GM12878 (cell line): ENCODE measurements around the gene TSHZ1. TPM values are rescaled to one million over a fixed set of nuclear protein-coding genes. Genes with fewer than 3 reads are reported as not detected.

Experiments used
- ATAC-seq: fragments of 200-7000 bp; cut with Tn5 transposase; 3 replicates; pipeline ENCODE4 v1.9.1; 2020; ENCODE audit warnings: mild to moderate bottlenecking, moderate library complexity
- BruUV-seq: library from RNA; stranded (reverse); fragments of 400-500 nt; replicated peaks from 2 replicates; lab custom pipeline; 2021; lab: Mats Ljungman, UMichigan
- CTCF ChIA-PET: fragments of 300-600 bp; sonication (Branson Sonifier 250); formaldehyde crosslinking; extraction: SDS; loops from one replicate; lab custom pipeline; 2021; ENCODE audit warnings: inconsistent platforms; lab: Yijun Ruan, JAX
- POLR2A ChIA-PET: fragments of 350-600 bp; formaldehyde crosslinking; extraction: SDS; loops from one replicate; lab custom pipeline; 2021; ENCODE audit warnings: inconsistent platforms; lab: Charles Lee
- RAD21 ChIA-PET: fragments of 300-600 bp; sonication (Branson Sonifier 250); formaldehyde crosslinking; loops from one replicate; lab custom pipeline; 2023; ENCODE audit warnings: antibody characterized with exemption; ENCODE audit not compliant: unreplicated experiment; lab: Charles Lee
- SMC1A ChIA-PET: fragments of 300-600 bp; sonication (Branson Sonifier 250); formaldehyde crosslinking; loops from one replicate; lab custom pipeline; 2023; ENCODE audit not compliant: unreplicated experiment, uncharacterized antibody; lab: Charles Lee
- DNase-seq: peaks from one replicate; pipeline ENCODE4 v3.0.0-alpha.2; 2011; ENCODE audit warnings: low read depth, low spot score
- FAIRE-seq: peaks from 3 replicates; lab custom pipeline; 2011; peaks lifted over from hg19 to GRCh38; lab: Jason Lieb, UNC
- H2AFZ ChIP-seq: 2 replicates; pipeline ENCODE4 v1.6.0; 2011; ENCODE audit warnings: low read depth, low read length, control low read depth; ENCODE audit not compliant: control insufficient read depth
- H3K27ac ChIP-seq: 2 replicates; pipeline ENCODE4 v1.5.1; 2011; ENCODE audit warnings: control low read depth; ENCODE audit not compliant: control insufficient read depth, insufficient read depth
- H3K27me3 ChIP-seq, 2 experiments: replicated peaks in 1 of 2; 2 replicates each; pipeline versions ENCODE4 v1.6.0 to v1.6.1; 2011; ENCODE audit warnings: low read length in 1 of 2; ENCODE audit not compliant: control insufficient read depth in 2 of 2, insufficient read depth in 2 of 2
- H3K36me3 ChIP-seq, 2 experiments: 2 replicates each; pipeline ENCODE4 v1.5.1; 2011; ENCODE audit warnings: low read length in 1 of 2; ENCODE audit not compliant: control insufficient read depth in 2 of 2, insufficient read depth in 2 of 2
- H3K4me1 ChIP-seq: 2 replicates; pipeline ENCODE4 v1.6.1; 2011; ENCODE audit warnings: mild to moderate bottlenecking, low read length, moderate library complexity, mixed read lengths; ENCODE audit not compliant: control insufficient read depth, insufficient read depth
- H3K4me2 ChIP-seq: 2 replicates; pipeline ENCODE4 v1.6.0; 2011; ENCODE audit warnings: control low read depth; ENCODE audit not compliant: control insufficient read depth, insufficient read depth
- H3K4me3 ChIP-seq: fragments of 200-600 bp; sonication (generic); 2 replicates; pipeline ENCODE4 v1.5.1; 2016
- H3K79me2 ChIP-seq: 2 replicates; pipeline ENCODE4 v1.6.0; 2011; ENCODE audit warnings: low read length; ENCODE audit not compliant: control insufficient read depth, insufficient read depth
- H3K9ac ChIP-seq: 2 replicates; pipeline ENCODE4 v1.8.0; 2011; ENCODE audit warnings: low read length, control low read depth, mixed read lengths; ENCODE audit not compliant: control insufficient read depth, insufficient read depth
- H3K9me3 ChIP-seq: replicated peaks from 3 replicates; pipeline ENCODE4 v1.5.1; 2011; ENCODE audit warnings: mild to moderate bottlenecking, low read length; ENCODE audit not compliant: control insufficient read depth, insufficient read depth
- H4K20me1 ChIP-seq: 2 replicates; pipeline ENCODE4 v1.6.0; 2011; ENCODE audit not compliant: control insufficient read depth, insufficient read depth
- ATF2 ChIP-seq: IDR thresholded peaks from 2 replicates; pipeline ENCODE4 v1.6.1; 2012; ENCODE audit warnings: low read length, inconsistent platforms
- ATF7 ChIP-seq: fragments of 450-650 bp; IDR thresholded peaks from 2 replicates; pipeline ENCODE4 v1.6.1; 2016; ENCODE audit warnings: low read depth, mild to moderate bottlenecking
- E2F8 ChIP-seq: fragments of 450-650 bp; IDR thresholded peaks from 2 replicates; pipeline ENCODE4 v1.6.1; 2018; ENCODE audit warnings: mild to moderate bottlenecking, low read depth, moderate library complexity; ENCODE audit not compliant: partially characterized antibody
- EED ChIP-seq: sonication (generic); IDR thresholded peaks from 2 replicates; pipeline ENCODE4 v1.6.1; 2016; ENCODE audit warnings: antibody characterized with exemption, low read depth
- ETV6 ChIP-seq, 2 experiments: fragments of 450-650 bp in 1 of 2; IDR thresholded peaks in 1 of 2; conservative IDR thresholded peaks in 1 of 2; 2 replicates each; pipeline ENCODE4 v1.6.1; 2014; ENCODE audit warnings: antibody characterized with exemption in 1 of 2, borderline replicate concordance in 1 of 2, low read depth in 1 of 2, mild to moderate bottlenecking in 1 of 2, moderate library complexity in 1 of 2
- HDAC6 ChIP-seq: fragments of 200-600 bp; sonication (generic); IDR thresholded peaks from one replicate; pipeline ENCODE4 v1.8.0; 2017; ENCODE audit warnings: antibody characterized with exemption; ENCODE audit not compliant: unreplicated experiment
- LARP7 ChIP-seq: fragments of 450-650 bp; IDR thresholded peaks from 2 replicates; pipeline ENCODE4 v1.6.1; 2017; ENCODE audit warnings: mild to moderate bottlenecking
- MEF2A ChIP-seq: IDR thresholded peaks from 2 replicates; pipeline ENCODE4 v1.6.1; 2011; ENCODE audit warnings: low read depth, mild to moderate bottlenecking, low read length, moderate library complexity; ENCODE audit not compliant: insufficient read depth
- NBN ChIP-seq: fragments of 450-650 bp; IDR thresholded peaks from 2 replicates; pipeline ENCODE4 v1.6.1; 2016
- NFXL1 ChIP-seq: fragments of 450-650 bp; IDR thresholded peaks from 2 replicates; pipeline ENCODE4 v1.6.1; 2017; ENCODE audit warnings: antibody characterized with exemption, mild to moderate bottlenecking, borderline replicate concordance
- NRF1 ChIP-seq: conservative IDR thresholded peaks from 2 replicates; pipeline ENCODE4 v1.6.1; 2011; ENCODE audit warnings: mild to moderate bottlenecking, low read depth, low read length, improper control_type of control experiment
- RAD51 ChIP-seq: fragments of 450-650 bp; IDR thresholded peaks from 2 replicates; pipeline ENCODE4 v1.6.1; 2016; ENCODE audit warnings: moderate library complexity, mild to moderate bottlenecking, inconsistent platforms
- RELA ChIP-seq: fragments of 450-650 bp; IDR thresholded peaks from 2 replicates; pipeline ENCODE4 v1.8.0; 2014; ENCODE audit warnings: borderline replicate concordance; ENCODE audit not compliant: partially characterized antibody
- STAT1 ChIP-seq: fragments of 450-650 bp; conservative IDR thresholded peaks from 2 replicates; pipeline ENCODE4 v1.6.1; 2014; ENCODE audit warnings: antibody characterized with exemption, mild to moderate bottlenecking
- STAT3 ChIP-seq: IDR thresholded peaks from 2 replicates; pipeline ENCODE4 v1.6.1; 2011; ENCODE audit warnings: low read depth, low read length, improper control_type of control experiment
- ZBED1 ChIP-seq: IDR thresholded peaks from 2 replicates; pipeline ENCODE4 v1.6.1; 2016; ENCODE audit warnings: borderline replicate concordance
- ZNF687 ChIP-seq: fragments of 450-650 bp; IDR thresholded peaks from 2 replicates; pipeline ENCODE4 v1.6.1; 2017; ENCODE audit warnings: mild to moderate bottlenecking, moderate library complexity
- WGBS: methylation state at CpG from one replicate; pipeline ENCODE4 v1.1.6; 2016; ENCODE audit warnings: low lambda C conversion rate; ENCODE audit not compliant: insufficient replicate concordance, insufficient coverage; ENCODE audit errors: missing lambda C conversion rate; 5-methylcytosine and 5-hydroxymethylcytosine counted together
- in situ Hi-C: fragments of 300-500 bp; cut with MboI; formaldehyde crosslinking; loops from 9 replicates; pipeline ENCODE4 v1.14.3; 2018; ENCODE audit warnings: mixed read lengths
- intact Hi-C: fragments of 100-400 bp; cut with micrococcal nuclease; formaldehyde crosslinking; loops from one replicate; pipeline ENCODE4 v1.14.2; 2022; ENCODE audit not compliant: unreplicated experiment
- polyA plus RNA-seq, 11 experiments: library from polyadenylated mRNA; depleted of rRNA in 4 of 11; unstranded in 6 of 11; stranded (reverse) in 5 of 11; fragments of >200 nt; fragmentation: Nextera tagmentation in 4 of 11; fragmentation: Illumina TruSeq in 1 of 11; extraction: Ambion mirVana in 4 of 11; extraction: Trizol in 1 of 11; gene quantifications; 1 replicate in 1 of 11; 2 replicates in 10 of 11; pipeline versions ENCODE4 v1.2.1 to v1.2.3, GENCODE V29; 2011 to 2016; ENCODE audit warnings: inconsistent platforms in 2 of 11, missing spikeins in 2 of 11, low read depth in 1 of 11
- total RNA-seq, 4 experiments: library from RNA; depleted of rRNA in 3 of 4; stranded (reverse); fragments of >200 nt in 3 of 4; fragmentation: Illumina TruSeq in 1 of 4; extraction: Trizol in 1 of 4; gene quantifications; 2 replicates each; pipeline versions ENCODE4 v1.2.1 to v1.2.3, GENCODE V29; 2013 to 2021

Gene TSHZ1
- total and polyA plus RNA-seq, 10 of the 15 experiments (the other 5 are each of a cell fraction or from before 2014, with no cell fraction given) = 2.2 to 15.2 (median 5.1) TPM

DNA sequence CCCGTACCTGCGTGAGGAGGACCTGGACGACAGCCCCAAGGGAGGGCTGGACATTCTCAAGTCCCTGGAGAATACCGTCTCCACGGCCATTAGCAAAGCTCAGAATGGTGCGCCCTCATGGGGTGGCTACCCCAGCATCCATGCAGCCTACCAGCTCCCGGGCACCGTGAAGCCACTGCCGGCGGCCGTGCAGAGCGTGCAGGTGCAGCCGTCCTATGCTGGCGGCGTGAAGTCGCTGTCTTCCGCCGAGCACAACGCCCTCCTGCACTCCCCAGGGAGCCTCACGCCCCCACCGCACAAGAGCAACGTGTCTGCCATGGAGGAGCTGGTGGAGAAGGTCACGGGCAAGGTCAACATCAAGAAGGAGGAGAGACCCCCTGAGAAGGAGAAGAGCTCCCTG lies 76.4 kb downstream of the TSHZ1 start (continued):
- TF ChIP-seq RAD51 (no peak), RELA (no peak), STAT3 (no peak), NFXL1 (no peak), STAT1 (no peak), LARP7 (no peak)

DNA sequence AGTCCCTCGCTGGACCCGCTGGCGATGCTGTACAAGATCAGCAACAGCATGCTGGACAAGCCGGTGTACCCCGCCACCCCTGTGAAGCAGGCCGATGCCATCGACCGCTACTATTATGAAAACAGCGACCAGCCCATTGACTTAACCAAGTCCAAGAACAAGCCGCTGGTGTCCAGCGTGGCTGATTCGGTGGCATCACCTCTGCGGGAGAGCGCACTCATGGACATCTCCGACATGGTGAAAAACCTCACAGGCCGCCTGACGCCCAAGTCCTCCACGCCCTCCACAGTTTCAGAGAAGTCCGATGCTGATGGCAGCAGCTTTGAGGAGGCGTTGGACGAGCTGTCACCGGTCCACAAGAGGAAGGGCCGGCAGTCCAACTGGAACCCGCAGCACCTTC lies 77.1 kb downstream of the TSHZ1 start:
- no peak for DNase-seq
- no peaks in the 10 kb centered on the region for H4K20me1 ChIP-seq
- no peak overlapping the region for H2AFZ ChIP-seq
- FAIRE-seq = no peak
- RAD21 ChIA-PET = no interaction called here
- H3K36me3 ChIP-seq = peaks cover 3 to 13% of the 10 kb centered on the region in 2 experiments; a peak in 3 of 4 replicates
- no peaks in the 10 kb centered on the region for H3K4me1 ChIP-seq
- H3K9me3 ChIP-seq = no peaks in the 10 kb centered on the region; the same call in 2 of the 3 replicates
- no peaks in the 10 kb centered on the region for H3K27me3 ChIP-seq
- CTCF ChIA-PET = no interaction called here
- H3K4me2 ChIP-seq = no peak overlapping the region
- 99% methylated on average over 24 of the region's 24 CpGs for WGBS
- in situ Hi-C loops (no loop called here), intact Hi-C loops (no loop called here)
- POLR2A ChIA-PET = no interaction called here
- H3K9ac ChIP-seq = no peak overlapping the region
- no peak overlapping the region for H3K4me3 ChIP-seq
- SMC1A ChIA-PET = no interaction called here
- H3K79me2 ChIP-seq = no peaks in the 10 kb centered on the region
- no TSS peak for BruUV-seq
- H3K27ac ChIP-seq = no peak overlapping the region
- ATAC-seq = no peak
- TF ChIP-seq E2F8 (no peak), ZNF687 (no peak), HDAC6 (no peak), MEF2A (no peak), ATF7 (no peak), NRF1 (no peak), ETV6 (conservative IDR thresholded peaks at IDR 0.05 in 1 of 2, IDR thresholded peaks at IDR 0.05 in 1 of 2; ENCODE audit: borderline replicate concordance in 1 of 2, low read depth in 1 of 2) (no peak), EED (no peak), ZBED1 (no peak), ATF2 (no peak), NBN (no peak)
